Caco-2 (cell line): ENCODE measurements around the gene SCMH1. TPM values are rescaled to one million over a fixed set of nuclear protein-coding genes. Genes with fewer than 3 reads are reported as not detected.
"Not testable (repeated sequence)": the region's sequence is repeated elsewhere in the genome, so short reads cannot be mapped to it uniquely, and the experiment has no call there.

ENCODE experiments used
- BruUV-seq: library from RNA; stranded (reverse); fragments of 400-500 nt; replicated peaks from 2 replicates; lab custom pipeline; 2021; lab: Mats Ljungman, UMichigan
- CTCF ChIA-PET: fragments of 300-600 bp; sonication (Branson Sonifier 250); formaldehyde crosslinking; loops from one replicate; lab custom pipeline; 2022; ENCODE audit warnings: antibody characterized with exemption; lab: Charles Lee
- POLR2A ChIA-PET: fragments of 300-600 bp; sonication (Branson Sonifier 250); formaldehyde crosslinking; loops from one replicate; lab custom pipeline; 2022; ENCODE audit warnings: antibody characterized with exemption; lab: Charles Lee
- DNase-seq, 2 experiments: peaks; one replicate each; pipeline versions ENCODE4 v3.0.0 to v3.0.0-alpha.2; 2020 to 2022
- H3K27me3 ChIP-seq: replicated peaks from 2 replicates; pipeline ENCODE4 v1.6.0; 2011; ENCODE audit warnings: low read length; ENCODE audit not compliant: control insufficient read depth, insufficient read depth
- H3K36me3 ChIP-seq: 2 replicates; pipeline ENCODE4 v1.5.1; 2011; ENCODE audit warnings: low read length; ENCODE audit not compliant: control insufficient read depth, insufficient read depth
- H3K4me1 ChIP-seq: fragments of 250-450 bp; sonication (Bioruptor Pico); 2 replicates; pipeline ENCODE4 v1.5.1; 2020; ENCODE audit warnings: mild to moderate bottlenecking
- H3K4me3 ChIP-seq: 2 replicates; pipeline ENCODE4 v1.5.1; 2011; ENCODE audit warnings: low read depth, mild to moderate bottlenecking, control low read depth, low read length
- H3K9me3 ChIP-seq: fragments of 250-450 bp; sonication (Bioruptor Pico); 2 replicates; pipeline ENCODE4 v1.5.1; 2020; ENCODE audit warnings: mild to moderate bottlenecking, moderate library complexity
- H3K27ac Mint-ChIP-seq: one replicate; pipeline ENCODE4 v1.8.0; 2022; ENCODE audit warnings: mixed read lengths; ENCODE audit not compliant: unreplicated experiment
- H3K27me3 Mint-ChIP-seq: one replicate; pipeline ENCODE4 v1.8.0; 2022; ENCODE audit warnings: mixed read lengths; ENCODE audit not compliant: insufficient read depth, unreplicated experiment
- H3K36me3 Mint-ChIP-seq: one replicate; pipeline ENCODE4 v1.8.0; 2022; ENCODE audit warnings: mild to moderate bottlenecking, mixed read lengths; ENCODE audit not compliant: insufficient read depth, unreplicated experiment
- H3K4me1 Mint-ChIP-seq: one replicate; pipeline ENCODE4 v1.8.0; 2022; ENCODE audit warnings: low read depth, mixed read lengths; ENCODE audit not compliant: unreplicated experiment
- H3K4me3 Mint-ChIP-seq: one replicate; pipeline ENCODE4 v1.8.0; 2022; ENCODE audit warnings: mild to moderate bottlenecking, moderate library complexity, mixed read lengths; ENCODE audit not compliant: unreplicated experiment
- H3K9me3 Mint-ChIP-seq: one replicate; pipeline ENCODE4 v1.8.0; 2022; ENCODE audit warnings: mixed read lengths; ENCODE audit not compliant: unreplicated experiment
- CTCF ChIP-seq, 2 experiments: fragments of 200-600 bp in 1 of 2; IDR thresholded peaks; 1 replicate in 1 of 2; 2 replicates in 1 of 2; pipeline versions ENCODE4 v1.5.1 to v1.8.0; 2011 to 2022; ENCODE audit warnings: antibody characterized with exemption in 1 of 2, control low read depth in 1 of 2, inconsistent platforms in 1 of 2, low read depth in 1 of 2, low read length in 1 of 2, mild to moderate bottlenecking in 1 of 2, moderate library complexity in 1 of 2; ENCODE audit not compliant: insufficient read depth in 1 of 2, severe bottlenecking in 1 of 2, unreplicated experiment in 1 of 2
- intact Hi-C: fragments of 100-400 bp; cut with micrococcal nuclease; formaldehyde crosslinking; loops from one replicate; pipeline ENCODE4 v1.10.0; 2022; ENCODE audit not compliant: unreplicated experiment
- total RNA-seq: library from RNA; stranded (reverse); gene quantifications from 2 replicates; pipeline ENCODE4 v1.2.3, GENCODE V29; 2022

SCMH1 gene
- total RNA-seq, 1 experiment from 2014 or later, result 27.6 TPM

GRCh38 chr1:41144285-41144684 is 97.8 kb downstream of the SCMH1 start:
- intact Hi-C loops, result no loop called here
- Histone ChIP-seq H3K27me3 (no peaks in the 10 kb centered on the region), H3K4me3 (no peak overlapping the region), H3K36me3 (no peaks in the 10 kb centered on the region), H3K4me1 (no peaks in the 10 kb centered on the region), H3K9me3 (no peaks in the 10 kb centered on the region)
- POLR2A ChIA-PET, result no interaction called here
- CTCF ChIA-PET, result no interaction called here
- Mint-ChIP-seq H3K27ac (no peak overlapping the region), H3K36me3 (peaks cover 21% of the 10 kb centered on the region), H3K4me3 (no peak overlapping the region), H3K27me3 (no peaks in the 10 kb centered on the region), H3K4me1 (no peaks in the 10 kb centered on the region), H3K9me3 (no peaks in the 10 kb centered on the region)
- TF ChIP-seq CTCF (IDR thresholded peaks at IDR 0.05; ENCODE audit: insufficient read depth in 1 of 2, low read depth in 1 of 2, low read length in 1 of 2, severe bottlenecking in 1 of 2, unreplicated experiment in 1 of 2), result no peak
- no peak for DNase-seq
- BruUV-seq, result no TSS peak

- BruUV-seq, result no TSS peak
- TF ChIP-seq CTCF (IDR thresholded peaks at IDR 0.05; ENCODE audit: insufficient read depth in 1 of 2, low read depth in 1 of 2, low read length in 1 of 2, severe bottlenecking in 1 of 2, unreplicated experiment in 1 of 2), result no peak
- intact Hi-C loops, result no loop called here
- Histone ChIP-seq H3K27me3 (no peaks in the 10 kb centered on the region), H3K4me3 (no peak overlapping the region), H3K4me1 (no peaks in the 10 kb centered on the region), H3K9me3 (no peaks in the 10 kb centered on the region), H3K36me3 (no peaks in the 10 kb centered on the region)
- no peaks in the 10 kb centered on the region for H3K9me3 Mint-ChIP-seq
- ChIA-PET POLR2A (no interaction called here), CTCF (no interaction called here)
- DNase-seq, result no peak
- peaks cover 14% of the 10 kb centered on the region for H3K36me3 Mint-ChIP-seq
- H3K4me1 Mint-ChIP-seq, result no peaks in the 10 kb centered on the region
- no peak overlapping the region for H3K4me3 Mint-ChIP-seq
- H3K27ac Mint-ChIP-seq, result no peak overlapping the region
- no peaks in the 10 kb centered on the region for H3K27me3 Mint-ChIP-seq
Observed at GRCh38 chr1:41138549-41138948, 103.6 kb downstream of the SCMH1 start.

- POLR2A ChIA-PET, result no interaction called here
- H3K9me3 Mint-ChIP-seq, result no peaks in the 10 kb centered on the region
- Histone ChIP-seq H3K9me3 (no peaks in the 10 kb centered on the region), H3K4me1 (no peaks in the 10 kb centered on the region), H3K36me3 (no peaks in the 10 kb centered on the region), H3K4me3 (no peak overlapping the region), H3K27me3 (no peaks in the 10 kb centered on the region)
- CTCF ChIA-PET, result no interaction called here
- no peak overlapping the region for H3K4me3 Mint-ChIP-seq
- no peak for DNase-seq
- H3K36me3 Mint-ChIP-seq, result peaks cover 7% of the 10 kb centered on the region
- BruUV-seq, result no TSS peak
- TF ChIP-seq CTCF (IDR thresholded peaks at IDR 0.05; ENCODE audit: insufficient read depth in 1 of 2, low read depth in 1 of 2, low read length in 1 of 2, severe bottlenecking in 1 of 2, unreplicated experiment in 1 of 2), result no peak
- intact Hi-C loops, result no loop called here
- no peaks in the 10 kb centered on the region for H3K4me1 Mint-ChIP-seq
- H3K27me3 Mint-ChIP-seq, result no peaks in the 10 kb centered on the region
- no peak overlapping the region for H3K27ac Mint-ChIP-seq
Observed at GRCh38 chr1:41135196-41135947, 106.7 kb downstream of the SCMH1 start.

GRCh38 chr1:41134325-41134724 is 107.8 kb downstream of the SCMH1 start:
- DNase-seq, H3K27me3 ChIP-seq, H3K4me1 ChIP-seq, H3K4me3 Mint-ChIP-seq, H3K27ac Mint-ChIP-seq, H3K9me3 ChIP-seq, H3K4me3 ChIP-seq, H3K36me3 ChIP-seq, intact Hi-C loops, H3K27me3 Mint-ChIP-seq, H3K9me3 Mint-ChIP-seq, CTCF ChIA-PET, H3K36me3 Mint-ChIP-seq, POLR2A ChIA-PET, H3K4me1 Mint-ChIP-seq, BruUV-seq: not testable (repeated sequence)
